ENCODE measurements around the gene PLD1. TPM values are rescaled to one million over a fixed set of nuclear protein-coding genes. Genes with fewer than 3 reads are reported as not detected.
A peak's percentile ranks its signal among the peaks of the same experiment; 100 is the strongest.

The PLD1 gene
- total RNA-seq, 1 experiment from 2014 or later = 5.3 TPM

DNA sequence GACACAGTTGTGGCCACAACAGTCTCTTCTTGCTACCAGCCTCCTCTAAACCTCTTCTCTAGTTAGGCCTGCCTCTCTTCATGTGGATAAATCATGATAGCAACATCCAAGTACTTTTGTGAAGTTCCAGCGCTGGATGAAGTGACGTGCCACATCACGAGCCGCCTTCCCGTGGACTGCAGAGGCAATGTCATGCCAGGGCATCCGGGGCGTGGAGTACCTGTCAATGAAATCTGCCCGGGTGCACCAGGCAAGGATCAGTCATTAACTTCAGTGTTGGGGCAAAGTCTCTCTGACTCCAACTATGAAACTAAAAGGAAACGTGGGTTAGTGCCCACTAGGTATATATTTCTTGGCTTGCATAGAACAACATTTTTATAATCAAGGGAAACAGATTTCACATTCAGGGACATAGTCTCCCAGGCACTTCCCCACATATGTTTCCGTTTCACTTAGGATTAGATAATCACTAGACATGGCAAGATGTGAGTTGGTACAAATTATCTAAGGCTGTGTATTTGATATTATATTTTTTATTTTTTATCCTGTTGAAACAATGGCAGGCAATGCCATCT, 133.6 kb downstream of the PLD1 start:
- H3K4me3 ChIP-seq (ENCODE audit: low read depth, low read length) = no peak overlapping the region
- BruUV-seq (replicated peaks) = no TSS peak
- no peaks in the 10 kb centered on the region for H3K27me3 ChIP-seq (replicated peaks; ENCODE audit: control insufficient read depth, insufficient read depth, low read length)
- peaks cover 2% of the 10 kb centered on the region; the same call in 1 of the 2 replicates for H3K36me3 ChIP-seq (ENCODE audit: control insufficient read depth, insufficient read depth, low read length)
- TF ChIP-seq, protein P1, sequence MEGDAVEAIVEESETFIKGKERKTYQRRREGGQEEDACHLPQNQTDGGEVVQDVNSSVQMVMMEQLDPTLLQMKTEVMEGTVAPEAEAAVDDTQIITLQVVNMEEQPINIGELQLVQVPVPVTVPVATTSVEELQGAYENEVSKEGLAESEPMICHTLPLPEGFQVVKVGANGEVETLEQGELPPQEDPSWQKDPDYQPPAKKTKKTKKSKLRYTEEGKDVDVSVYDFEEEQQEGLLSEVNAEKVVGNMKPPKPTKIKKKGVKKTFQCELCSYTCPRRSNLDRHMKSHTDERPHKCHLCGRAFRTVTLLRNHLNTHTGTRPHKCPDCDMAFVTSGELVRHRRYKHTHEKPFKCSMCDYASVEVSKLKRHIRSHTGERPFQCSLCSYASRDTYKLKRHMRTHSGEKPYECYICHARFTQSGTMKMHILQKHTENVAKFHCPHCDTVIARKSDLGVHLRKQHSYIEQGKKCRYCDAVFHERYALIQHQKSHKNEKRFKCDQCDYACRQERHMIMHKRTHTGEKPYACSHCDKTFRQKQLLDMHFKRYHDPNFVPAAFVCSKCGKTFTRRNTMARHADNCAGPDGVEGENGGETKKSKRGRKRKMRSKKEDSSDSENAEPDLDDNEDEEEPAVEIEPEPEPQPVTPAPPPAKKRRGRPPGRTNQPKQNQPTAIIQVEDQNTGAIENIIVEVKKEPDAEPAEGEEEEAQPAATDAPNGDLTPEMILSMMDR (IDR thresholded peaks at IDR 0.05; ENCODE audit: insufficient read depth in 1 of 2, low read depth in 1 of 2, low read length in 1 of 2, severe bottlenecking in 1 of 2, unreplicated experiment in 1 of 2) = no peak
- no peaks in the 10 kb centered on the region for H3K9me3 Mint-ChIP-seq (ENCODE audit: unreplicated experiment)
- no peaks in the 10 kb centered on the region for H3K9me3 ChIP-seq
- POLR2A ChIA-PET = no interaction called here
- no peak for DNase-seq
- H3K27ac Mint-ChIP-seq (ENCODE audit: unreplicated experiment) = peak overlapping the region; percentile 53
- H3K36me3 Mint-ChIP-seq (ENCODE audit: insufficient read depth, unreplicated experiment) = no peaks in the 10 kb centered on the region
- CTCF ChIA-PET = no interaction called here
- no peak overlapping the region for H3K4me3 Mint-ChIP-seq (ENCODE audit: unreplicated experiment)
- H3K27me3 Mint-ChIP-seq (ENCODE audit: insufficient read depth, unreplicated experiment) = no peaks in the 10 kb centered on the region
- intact Hi-C loops (cut with micrococcal nuclease; ENCODE audit: unreplicated experiment) = no loop called here
- peaks cover 34% of the 10 kb centered on the region for H3K4me1 ChIP-seq
- H3K4me1 Mint-ChIP-seq (ENCODE audit: low read depth, unreplicated experiment) = peaks cover 26% of the 10 kb centered on the region

DNA sequence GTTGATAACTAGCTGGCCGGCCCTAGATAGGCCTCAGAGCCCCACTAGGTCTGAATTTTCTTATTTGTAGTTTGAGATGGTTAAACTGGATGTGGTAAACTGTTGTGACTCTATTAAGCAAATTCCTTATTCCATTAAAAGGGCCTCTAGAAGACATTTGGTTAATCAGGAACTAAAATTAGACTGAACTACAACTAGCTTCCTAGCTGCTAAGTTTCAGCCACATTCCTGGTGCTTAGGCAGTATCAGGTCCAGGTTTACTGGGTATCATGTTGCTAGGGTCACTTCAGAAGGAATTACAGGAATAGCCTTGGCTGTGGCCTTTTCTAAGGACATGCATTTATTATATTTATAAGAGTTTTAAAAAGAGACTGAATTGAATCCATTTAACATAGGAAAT, 136.3 kb downstream of the PLD1 start:
- POLR2A ChIA-PET = no interaction called here
- CTCF ChIA-PET = interaction anchor here (0.5 to 0.7 kb wide), 2 partner anchors 20 to 1046 kb away, joined by 3 to 4 read pairs; no protein-coding TSS in a partner anchor

GRCh38 chr3:171672538-171672937, 137.7 kb downstream of the PLD1 start:
- DNase-seq = no peak
- peaks cover 2% of the 10 kb centered on the region; the same call in 1 of the 2 replicates for H3K36me3 ChIP-seq (ENCODE audit: control insufficient read depth, insufficient read depth, low read length)
- H3K27me3 Mint-ChIP-seq (ENCODE audit: insufficient read depth, unreplicated experiment) = no peaks in the 10 kb centered on the region
- no peaks in the 10 kb centered on the region for H3K36me3 Mint-ChIP-seq (ENCODE audit: insufficient read depth, unreplicated experiment)
- POLR2A ChIA-PET = no interaction called here
- intact Hi-C loops (cut with micrococcal nuclease; ENCODE audit: unreplicated experiment) = no loop called here
- TF ChIP-seq, protein P1 (IDR thresholded peaks at IDR 0.05; ENCODE audit: insufficient read depth in 1 of 2, low read depth in 1 of 2, low read length in 1 of 2, severe bottlenecking in 1 of 2, unreplicated experiment in 1 of 2) = no peak
- H3K9me3 ChIP-seq = no peaks in the 10 kb centered on the region
- peaks cover 8% of the 10 kb centered on the region for H3K4me1 Mint-ChIP-seq (ENCODE audit: low read depth, unreplicated experiment)
- H3K4me3 Mint-ChIP-seq (ENCODE audit: unreplicated experiment) = no peak overlapping the region
- no TSS peak for BruUV-seq (replicated peaks)
- H3K27me3 ChIP-seq (replicated peaks; ENCODE audit: control insufficient read depth, insufficient read depth, low read length) = no peaks in the 10 kb centered on the region
- no peak overlapping the region for H3K4me3 ChIP-seq (ENCODE audit: low read depth, low read length)
- H3K9me3 Mint-ChIP-seq (ENCODE audit: unreplicated experiment) = no peaks in the 10 kb centered on the region
- H3K4me1 ChIP-seq = no peaks in the 10 kb centered on the region
- CTCF ChIA-PET = no interaction called here
- H3K27ac Mint-ChIP-seq (ENCODE audit: unreplicated experiment) = no peak overlapping the region

More for the DNA sequence above, 136.3 kb downstream of the PLD1 start:
- Histone ChIP-seq H3K4me3 (ENCODE audit: low read depth, low read length) (no peak overlapping the region), H3K27me3 (replicated peaks; ENCODE audit: control insufficient read depth, insufficient read depth, low read length) (no peaks in the 10 kb centered on the region), H3K36me3 (ENCODE audit: control insufficient read depth, insufficient read depth, low read length) (peaks cover 2% of the 10 kb centered on the region; the same call in 1 of the 2 replicates), H3K4me1 (peaks cover 9% of the 10 kb centered on the region), H3K9me3 (no peaks in the 10 kb centered on the region)
- peaks cover 13% of the 10 kb centered on the region for H3K4me1 Mint-ChIP-seq (ENCODE audit: low read depth, unreplicated experiment)
- no peaks in the 10 kb centered on the region for H3K36me3 Mint-ChIP-seq (ENCODE audit: insufficient read depth, unreplicated experiment)
- H3K4me3 Mint-ChIP-seq (ENCODE audit: unreplicated experiment) = no peak overlapping the region
- no peak overlapping the region for H3K27ac Mint-ChIP-seq (ENCODE audit: unreplicated experiment)
- TF ChIP-seq, protein P1 (IDR thresholded peaks at IDR 0.05; ENCODE audit: insufficient read depth in 1 of 2, low read depth in 1 of 2, low read length in 1 of 2, severe bottlenecking in 1 of 2, unreplicated experiment in 1 of 2) = no peak
- no TSS peak for BruUV-seq (replicated peaks)
- DNase-seq = no peak
- intact Hi-C loops (cut with micrococcal nuclease; ENCODE audit: unreplicated experiment) = no loop called here
- no peaks in the 10 kb centered on the region for H3K9me3 Mint-ChIP-seq (ENCODE audit: unreplicated experiment)
- no peaks in the 10 kb centered on the region for H3K27me3 Mint-ChIP-seq (ENCODE audit: insufficient read depth, unreplicated experiment)

All from Caco-2 (cell line).